NCI-H345 treated with DMSO at 0.1 percent for 48 hours (cell line): Measurements from ENCODE around the gene SMIM41.

Source experiments
- DNase-seq: peaks from one replicate; lab custom pipeline; 2025; ENCODE audit not compliant: unreplicated experiment; lab: John Stamatoyannopoulos, UW

The SMIM41 gene

GRCh38 chr12:52050116-52050757, 29.3 kb upstream of the SMIM41 start:
- DNase-seq = no peak

- peak; percentile 59 for DNase-seq
Measured at GRCh38 chr12:52050758-52051541, 28.6 kb upstream of the SMIM41 start, which contains the start of gene NR4A1. Gene NR4A1, plus strand, starts transcription at chr12:52051442. Its CDS starts 2,887 bp downstream, at chr12:52054329.

- DNase-seq = no peak
Measured at GRCh38 chr12:52052468-52053186, 26.9 kb upstream of the SMIM41 start.

GRCh38 chr12:52053536-52054209, 25.8 kb upstream of the SMIM41 start:
- no peak for DNase-seq

- DNase-seq = no peak
Measured at GRCh38 chr12:52054231-52054832, 25.2 kb upstream of the SMIM41 start.

GRCh38 chr12:52054833-52055730, 24.4 kb upstream of the SMIM41 start:
- no peak for DNase-seq

GRCh38 chr12:52055731-52056711, 23.5 kb upstream of the SMIM41 start:
- no peak for DNase-seq

GRCh38 chr12:52056801-52057637, 22.5 kb upstream of the SMIM41 start:
- DNase-seq = no peak

GRCh38 chr12:52057638-52058576, 21.6 kb upstream of the SMIM41 start:
- no peak for DNase-seq

GRCh38 chr12:52058631-52059361, 20.7 kb upstream of the SMIM41 start:
- no peak for DNase-seq

- no peak for DNase-seq
Measured at GRCh38 chr12:52059582-52060497, 19.7 kb upstream of the SMIM41 start.

- DNase-seq = no peak
Measured at GRCh38 chr12:52060498-52061177, 18.9 kb upstream of the SMIM41 start.

GRCh38 chr12:52061470-52062166, 17.9 kb upstream of the SMIM41 start:
- no peak for DNase-seq
